IPS-NIHi11 (cell line): Measurements from ENCODE around the gene SMIM36.
"Not testable (repeated sequence)": the region's sequence is repeated elsewhere in the genome, so short reads cannot be mapped to it uniquely, and the experiment has no call there.

Experiments used
- DNase-seq: peaks from one replicate; pipeline ENCODE4 v3.0.0; 2012; ENCODE audit warnings: mixed read lengths, low spot score

Gene SMIM36

DNA sequence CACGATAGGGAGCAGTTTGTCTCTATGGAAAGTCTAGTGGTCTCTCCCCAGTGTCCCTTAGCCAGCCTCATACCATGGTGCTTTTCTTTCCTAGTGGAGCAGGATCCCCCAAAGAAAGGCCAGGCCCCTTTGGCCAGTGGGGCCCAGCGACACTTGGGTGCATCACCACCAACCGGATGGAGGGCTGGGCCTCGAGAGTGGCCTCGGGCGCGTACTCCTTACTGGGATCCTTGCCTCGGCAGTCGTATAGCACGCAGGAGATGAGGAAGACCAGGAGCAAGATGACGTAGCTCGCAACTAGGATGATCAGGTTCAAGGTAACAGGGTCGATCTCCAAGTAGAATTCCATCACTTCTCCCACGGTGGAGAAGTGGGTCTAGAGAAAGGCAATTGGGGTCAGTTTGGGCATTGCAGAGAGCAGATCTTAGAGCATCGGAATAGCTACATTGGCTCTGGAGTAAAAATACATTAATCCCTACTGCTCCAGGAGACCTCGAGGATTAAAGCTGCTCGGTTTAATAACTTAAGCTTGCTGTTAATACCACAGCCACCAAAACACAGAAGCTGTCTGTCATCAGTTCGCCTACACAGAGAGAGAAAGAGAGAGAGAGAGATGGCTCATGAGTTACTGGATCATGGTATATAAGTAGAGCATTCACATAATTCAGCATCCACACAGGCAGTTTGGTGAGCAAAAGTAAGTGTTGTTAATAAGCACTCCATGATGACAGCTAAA lies at the start of gene SMIM36:
SMIM36 (minus strand) TSS at position 467 of the 736 bp plus-strand sequence.
- no peak for DNase-seq

DNA sequence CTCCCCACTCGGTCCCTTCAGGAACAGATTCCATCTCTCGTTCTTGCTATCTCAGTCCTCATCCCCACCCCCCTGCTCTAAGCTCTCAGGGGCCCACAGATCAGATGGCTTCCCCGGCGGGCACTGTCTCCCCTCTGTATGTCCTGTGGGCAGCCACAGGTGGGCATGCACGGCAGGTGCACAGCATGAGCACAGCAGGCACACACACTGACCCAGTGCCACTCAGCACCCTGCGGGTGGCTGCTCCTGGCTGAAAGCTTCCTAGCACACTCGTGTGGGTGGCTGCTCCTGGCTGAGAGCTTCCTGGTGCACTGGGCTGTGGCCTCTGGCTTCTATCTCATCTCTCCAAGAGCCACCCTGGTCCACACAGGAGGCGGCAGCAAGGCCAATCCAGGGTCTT lies 44.5 kb upstream of the SMIM36 start:
- DNase-seq = no peak

DNA sequence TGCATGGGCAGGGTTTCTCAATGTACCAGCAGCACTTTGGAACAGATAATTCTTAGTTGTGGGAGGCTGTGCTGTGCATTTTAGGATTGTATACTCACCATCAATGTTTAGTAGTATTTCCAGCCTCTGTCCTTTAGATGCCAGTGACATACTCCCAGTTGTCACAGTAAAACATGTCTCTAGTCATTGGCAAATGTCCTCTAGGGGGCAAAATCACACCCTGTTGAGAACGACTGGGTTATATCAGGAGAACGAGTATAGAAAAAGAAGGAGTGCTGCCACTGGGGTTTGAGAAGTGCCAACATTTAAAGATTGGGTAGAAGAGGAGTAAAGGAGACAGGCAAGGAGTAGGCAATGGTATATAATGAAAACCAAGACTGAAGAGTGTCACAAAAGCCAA lies 37.9 kb upstream of the SMIM36 start:
- no peak for DNase-seq

DNA sequence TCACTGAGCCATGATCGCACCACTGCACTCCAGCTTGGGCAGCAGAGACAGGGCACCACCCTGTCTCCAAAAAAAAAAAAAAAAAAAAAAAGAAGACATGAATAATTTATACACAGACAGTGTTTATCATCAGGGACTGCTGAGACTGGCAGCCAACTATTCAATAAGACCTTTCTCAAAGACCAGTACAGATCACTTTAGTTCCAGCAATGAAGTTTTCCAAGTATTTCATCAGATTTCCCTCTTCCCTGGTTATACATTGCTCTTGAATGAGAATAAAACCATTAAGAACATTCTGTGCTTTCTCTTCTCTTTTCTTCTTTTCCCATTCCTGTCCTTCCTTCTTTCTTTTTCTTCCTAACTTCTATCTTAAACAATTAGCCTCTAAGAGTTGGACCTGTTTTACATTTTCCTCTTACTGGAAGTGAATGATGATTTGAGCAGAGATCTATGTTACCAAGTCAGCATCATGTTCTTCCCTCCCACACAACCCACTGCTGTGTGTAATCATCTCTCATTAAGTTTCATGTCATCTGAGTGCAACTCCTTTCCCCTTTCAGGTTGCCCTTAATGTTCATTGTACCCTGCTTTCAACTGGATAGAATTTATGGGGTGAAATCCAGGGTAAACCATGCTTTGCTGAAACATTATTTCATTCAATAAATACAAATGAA lies 35.9 kb upstream of the SMIM36 start:
- DNase-seq = no peak

DNA sequence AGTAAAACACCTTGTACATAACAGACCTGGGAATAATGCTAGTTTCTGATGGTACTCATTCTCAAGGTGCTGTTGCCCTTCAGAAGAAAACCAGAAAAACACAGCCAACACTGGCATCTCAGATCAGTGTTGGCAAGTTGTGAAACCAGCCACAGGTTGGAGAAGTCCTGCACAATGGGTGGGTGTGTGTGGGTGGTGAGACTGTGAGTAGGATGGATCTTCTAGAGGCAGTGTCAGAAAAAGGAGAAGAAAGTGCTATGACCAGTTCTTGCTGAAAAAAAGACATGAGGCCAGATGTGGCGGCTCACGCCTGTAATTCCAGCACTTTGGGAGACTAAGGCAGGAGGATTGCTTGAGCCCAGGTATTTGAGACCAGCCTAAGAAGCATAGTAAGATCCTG lies 35.2 kb upstream of the SMIM36 start:
- no peak for DNase-seq

DNA sequence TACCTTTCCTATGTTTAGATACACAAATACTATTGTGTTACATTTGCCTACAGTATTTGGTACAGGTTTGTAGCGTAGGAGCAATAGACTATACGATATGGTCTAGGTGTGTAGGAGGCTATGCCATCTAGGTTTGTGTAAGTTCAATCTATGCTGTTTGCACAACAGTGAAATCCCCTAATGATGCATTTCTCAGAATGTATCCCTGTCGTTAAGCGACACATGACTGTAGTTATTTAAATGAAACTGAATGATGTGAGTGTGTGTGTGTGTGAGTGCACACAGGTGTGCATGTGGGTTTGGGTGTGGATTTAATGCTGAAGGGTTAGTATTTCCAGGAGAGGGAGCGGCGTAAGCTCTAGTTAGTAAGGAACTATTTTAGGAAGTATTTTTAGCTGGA lies 34.6 kb upstream of the SMIM36 start:
- no peak for DNase-seq

DNA sequence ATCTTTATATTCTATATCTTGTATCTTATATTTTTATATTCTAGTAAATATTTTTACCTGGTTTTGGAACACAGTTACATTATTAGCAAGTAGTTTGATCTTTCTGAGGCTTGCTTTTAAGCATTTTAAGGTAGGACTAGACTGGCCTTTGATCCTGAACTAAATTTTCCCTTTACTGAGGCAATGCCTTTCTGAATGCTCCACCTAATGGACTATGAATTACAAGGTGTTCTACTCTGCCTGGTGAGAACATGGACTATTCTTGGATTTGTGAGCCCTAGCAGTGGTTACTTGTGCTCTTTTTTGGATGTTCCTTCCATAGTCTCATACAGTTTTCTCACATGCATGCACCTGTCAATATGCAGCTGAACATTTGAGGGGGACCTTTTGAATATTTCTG lies 32.5 kb upstream of the SMIM36 start:
- no peak for DNase-seq

DNA sequence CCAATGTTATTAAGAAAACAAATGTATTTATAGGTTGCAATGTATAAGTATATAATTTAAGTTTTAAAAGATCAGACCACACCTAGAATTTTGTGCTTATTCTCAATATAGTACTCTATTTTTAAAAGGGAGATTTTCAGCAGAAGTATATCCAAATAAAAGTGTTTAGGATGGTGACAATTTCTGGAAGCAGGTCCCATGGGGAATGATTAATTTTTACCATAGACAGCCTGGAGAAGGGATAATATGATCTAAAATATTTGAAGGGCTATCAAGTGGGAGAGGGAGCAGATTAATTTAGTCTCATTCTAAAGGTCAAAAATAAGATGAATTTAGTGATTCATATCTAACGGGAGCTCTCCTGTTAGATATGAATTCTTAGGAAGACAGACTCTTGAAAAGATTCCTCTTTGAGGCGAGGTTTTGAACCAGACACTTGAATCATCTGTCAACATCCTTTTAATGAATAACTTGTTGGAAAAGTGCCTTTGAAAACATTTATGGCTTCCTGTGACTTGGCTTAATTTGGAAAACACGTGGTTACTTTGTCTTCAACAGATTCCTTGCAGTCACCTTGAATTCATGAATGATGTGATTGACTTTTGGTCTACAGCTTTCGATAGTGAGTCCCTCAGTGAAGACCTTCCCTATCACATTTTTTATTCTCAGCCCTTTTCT lies 29.3 kb upstream of the SMIM36 start:
- no peak for DNase-seq

DNA sequence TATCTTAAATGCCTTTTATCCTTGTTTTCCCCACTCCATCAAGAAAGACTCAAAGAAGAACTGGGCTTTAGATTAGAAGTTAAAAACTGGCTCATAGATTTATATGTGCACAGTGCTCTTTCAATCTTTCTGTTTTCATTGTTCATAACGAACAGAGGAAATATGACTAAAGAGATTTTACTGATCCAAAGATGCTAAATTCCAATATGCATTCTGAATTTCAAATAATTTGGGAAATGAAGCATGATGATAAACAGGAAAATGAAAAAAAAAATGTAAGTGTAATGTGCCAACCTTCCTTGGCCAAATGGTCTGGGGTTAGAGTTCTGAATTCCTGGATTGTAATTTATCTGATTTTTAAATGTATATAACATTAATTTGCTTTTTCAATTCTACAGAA lies 25.0 kb upstream of the SMIM36 start:
- no peak for DNase-seq

DNA sequence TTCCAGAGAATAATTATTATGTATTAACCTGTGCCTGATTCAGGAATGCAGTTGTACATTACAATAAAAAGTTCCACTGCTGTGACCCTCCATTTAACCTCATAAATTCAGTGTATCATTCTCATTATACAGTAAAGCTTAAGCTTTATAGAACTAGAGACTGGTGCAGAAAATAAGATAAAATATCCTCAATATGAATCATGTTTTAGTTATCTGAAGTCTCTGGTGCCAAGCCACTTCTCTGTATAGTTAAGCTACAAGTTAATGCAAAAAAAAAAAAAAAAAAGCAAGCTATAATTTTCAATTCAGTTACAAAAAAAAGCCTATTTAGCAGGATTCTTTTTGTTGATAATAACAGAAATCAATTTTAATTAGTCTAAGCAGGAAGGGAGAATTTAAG lies 22.4 kb upstream of the SMIM36 start:
- DNase-seq = no peak

DNA sequence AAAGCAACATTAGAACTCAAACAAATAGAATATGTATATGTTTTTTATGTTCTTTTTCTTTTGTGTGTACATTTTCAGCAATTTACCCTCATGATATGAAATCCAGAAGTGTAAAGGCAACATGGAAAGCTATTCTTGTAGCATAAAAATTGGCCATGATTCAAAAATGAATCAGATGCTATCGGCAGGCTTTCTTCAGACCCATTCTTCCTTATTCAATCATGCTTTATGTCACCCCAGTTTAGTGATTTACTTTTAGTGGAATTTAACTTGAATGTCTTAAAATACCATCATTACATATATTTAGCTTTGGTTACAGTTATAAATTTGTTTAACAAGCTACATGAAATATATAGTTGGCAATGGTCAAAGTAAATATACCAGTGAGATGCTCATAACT lies 21.4 kb upstream of the SMIM36 start:
- no peak for DNase-seq

DNA sequence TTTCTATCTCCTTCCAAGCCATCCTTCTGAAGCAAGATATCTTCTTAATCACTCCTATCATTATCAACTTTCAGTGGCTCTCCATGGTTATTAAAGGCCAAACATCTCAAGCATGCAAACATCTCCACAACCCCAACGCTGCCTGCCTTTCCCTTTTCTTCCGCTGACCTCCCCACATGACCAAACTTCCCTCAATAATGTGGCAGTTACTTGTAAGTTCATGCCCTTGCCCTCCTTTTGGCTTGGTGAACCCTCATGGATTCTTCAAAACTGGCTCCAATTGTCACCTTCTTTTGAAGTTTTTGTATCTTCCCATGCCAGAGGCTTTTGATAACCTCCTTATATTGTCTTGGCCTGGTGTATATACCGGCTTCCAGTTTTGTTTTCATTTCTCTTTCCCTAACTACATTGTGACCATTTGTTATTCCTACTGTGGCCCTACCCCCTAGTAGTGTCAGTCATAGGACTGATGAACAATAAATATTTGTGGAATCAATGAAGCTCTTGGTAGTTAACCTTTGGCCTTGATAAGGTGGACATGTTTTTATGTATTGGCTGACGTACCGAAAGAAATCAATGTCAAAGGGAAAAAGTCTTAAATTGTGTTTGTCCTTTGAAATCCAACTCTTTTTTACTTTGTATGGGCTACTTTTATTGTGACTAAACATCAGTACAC lies 19.9 kb upstream of the SMIM36 start:
- no peak for DNase-seq

DNA sequence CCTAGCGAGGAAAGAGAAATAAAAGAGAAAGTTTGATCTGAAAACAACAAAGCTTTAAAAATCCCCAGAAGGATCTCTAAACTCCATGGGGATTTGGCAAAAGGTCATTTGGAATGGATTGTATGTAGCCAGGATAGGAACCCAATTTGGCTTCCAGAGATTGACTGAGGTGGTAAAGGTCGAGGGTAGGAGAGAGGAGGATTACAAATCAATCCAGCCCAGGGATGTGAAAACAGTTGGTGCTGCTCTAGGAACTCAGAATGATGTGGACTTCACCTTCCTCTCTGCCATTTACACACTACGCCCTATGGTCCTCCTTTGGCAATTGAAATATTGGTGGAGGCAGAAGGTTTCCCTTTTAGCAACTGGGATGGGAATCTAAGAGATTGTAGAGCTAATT lies 18.8 kb upstream of the SMIM36 start:
- no peak for DNase-seq

DNA sequence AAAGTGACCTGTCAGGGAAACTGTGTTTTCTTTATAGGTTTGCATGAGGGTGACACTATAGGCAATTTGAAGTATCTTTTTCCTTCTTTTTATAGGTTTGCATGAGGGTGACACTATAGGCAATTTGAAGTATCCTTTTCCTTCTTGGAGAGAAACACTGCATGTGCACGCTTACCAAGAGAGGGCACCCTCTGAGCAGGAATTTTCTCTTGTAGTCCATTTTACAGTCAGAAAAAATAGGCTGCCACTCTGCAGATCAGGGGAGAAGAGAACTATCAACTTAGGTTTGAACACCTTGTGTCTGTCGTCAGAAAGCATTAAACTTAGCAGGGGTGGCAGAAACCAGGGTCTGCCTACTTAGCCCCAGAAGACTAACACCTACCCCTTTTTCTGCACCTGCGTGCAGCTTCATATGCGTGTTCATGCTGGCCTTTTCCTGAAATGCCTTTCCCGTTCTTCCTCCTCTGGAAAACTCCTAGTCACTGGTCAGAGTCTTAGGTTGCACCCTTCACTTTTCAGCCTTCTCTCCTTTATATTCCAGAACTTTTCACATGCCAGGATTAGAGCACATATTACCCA lies 16.4 kb upstream of the SMIM36 start:
- DNase-seq = peak; percentile 63

DNA sequence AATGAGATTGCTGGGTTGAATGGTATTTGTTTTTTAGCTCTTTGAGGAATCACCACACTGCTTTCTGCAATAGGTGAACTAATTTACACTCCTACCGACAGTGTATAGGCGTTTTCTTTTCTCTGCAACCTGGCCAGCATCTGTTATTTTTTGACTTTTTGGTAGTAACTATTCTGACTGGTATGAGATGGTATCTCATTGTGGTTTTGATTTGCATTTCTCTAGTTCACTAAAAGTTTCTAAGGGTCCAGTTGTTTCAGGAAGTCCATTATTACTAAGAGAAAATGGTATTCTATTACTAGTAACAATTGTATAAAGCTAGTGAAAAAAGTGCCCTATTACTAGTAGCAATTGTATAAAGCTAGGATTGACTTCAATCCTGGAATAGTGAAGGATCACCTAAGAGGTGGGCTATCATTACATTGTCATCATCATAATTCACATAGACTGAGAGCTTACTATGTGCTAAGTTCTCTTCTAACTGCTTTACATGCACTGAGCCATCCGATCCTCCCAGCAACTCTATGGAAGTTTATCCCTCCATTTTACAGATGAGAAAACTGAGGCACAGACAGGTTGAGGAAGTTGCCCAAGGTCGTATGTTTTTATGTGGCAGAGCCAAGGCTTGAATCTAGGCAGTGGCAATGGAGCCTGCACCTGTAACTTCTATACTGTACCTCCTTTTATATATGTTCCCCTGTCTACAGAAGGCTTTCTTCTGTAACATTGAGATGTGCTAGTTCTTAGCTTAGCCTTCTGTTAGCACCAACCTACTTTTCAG lies 13.4 kb upstream of the SMIM36 start:
- no peak for DNase-seq

DNA sequence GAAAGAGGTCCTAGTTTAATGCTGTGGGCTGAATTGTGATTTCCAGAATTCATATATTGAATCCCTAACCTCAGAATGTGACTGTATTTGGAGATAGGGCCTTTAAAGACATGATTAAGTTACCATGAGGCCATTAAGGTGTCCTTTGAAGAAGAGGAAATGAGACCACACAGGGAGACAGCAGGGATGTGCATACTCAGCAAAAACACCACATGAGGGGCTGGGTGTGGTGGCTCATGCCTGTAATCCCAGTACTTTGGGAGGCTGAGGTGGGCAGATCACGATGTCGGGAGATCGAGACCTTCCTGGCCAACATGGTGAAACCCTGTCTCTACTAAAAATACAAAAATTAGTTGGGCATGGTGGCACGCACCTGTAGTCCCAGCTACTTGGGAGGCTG lies 11.8 kb upstream of the SMIM36 start:
- DNase-seq = not testable (repeated sequence)

DNA sequence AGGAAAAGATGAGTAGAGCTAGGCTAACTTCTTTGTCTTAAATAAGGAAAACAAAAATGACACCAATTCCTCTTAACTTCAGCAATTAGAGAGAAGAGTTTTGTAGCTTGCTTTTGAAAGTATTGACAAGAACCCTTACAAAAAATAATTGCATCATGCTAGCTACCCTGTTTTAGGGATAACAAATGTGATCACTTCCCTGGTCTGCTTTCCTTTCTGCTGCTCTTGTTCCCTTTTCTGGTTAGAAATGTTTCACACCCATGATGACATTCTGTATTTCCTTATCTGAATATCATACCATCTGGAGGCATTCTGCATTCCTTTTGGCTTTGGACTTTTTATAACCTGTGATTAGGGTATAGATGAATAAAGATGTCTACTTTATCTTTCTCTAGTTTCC lies 9.9 kb upstream of the SMIM36 start:
- DNase-seq = no peak

DNA sequence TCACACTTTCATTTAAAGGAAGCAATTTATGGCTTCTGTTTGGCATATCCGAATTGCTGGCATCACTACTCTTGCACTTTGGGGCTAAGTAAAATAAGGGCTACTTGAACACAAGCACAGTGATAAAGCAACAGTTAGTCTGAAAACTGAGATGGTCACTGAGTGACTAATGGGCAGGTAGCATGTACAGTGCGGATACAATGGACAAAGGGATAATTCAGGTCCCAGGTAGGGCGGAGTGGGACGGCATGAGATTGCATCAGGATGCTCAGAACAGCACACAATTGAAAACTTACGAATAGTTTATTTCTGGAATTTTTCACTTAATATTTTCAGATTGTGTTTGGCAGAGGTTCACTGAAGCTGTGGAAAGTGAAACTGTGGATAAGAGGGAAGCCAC lies 9.2 kb upstream of the SMIM36 start:
- DNase-seq = no peak

DNA sequence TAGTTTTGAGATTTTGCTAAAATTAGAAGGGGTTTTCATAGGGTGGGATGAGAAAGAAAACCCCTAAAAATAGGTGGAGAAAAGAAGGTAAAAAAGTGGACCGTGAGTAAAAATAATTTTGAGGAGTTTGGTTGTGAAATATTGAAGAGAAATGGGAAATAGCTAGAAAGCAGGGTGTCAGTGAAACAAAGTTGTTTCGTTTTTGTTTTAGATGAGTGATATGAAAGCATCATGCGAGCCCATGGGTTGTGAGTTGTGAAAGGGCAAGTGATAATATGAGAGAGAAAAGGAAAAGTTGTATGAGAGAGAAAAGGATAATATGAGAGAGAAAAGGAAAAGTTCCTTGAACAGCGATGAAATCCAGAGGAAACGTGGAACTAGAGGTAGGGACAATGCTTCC lies 7.3 kb upstream of the SMIM36 start:
- DNase-seq = no peak

DNA sequence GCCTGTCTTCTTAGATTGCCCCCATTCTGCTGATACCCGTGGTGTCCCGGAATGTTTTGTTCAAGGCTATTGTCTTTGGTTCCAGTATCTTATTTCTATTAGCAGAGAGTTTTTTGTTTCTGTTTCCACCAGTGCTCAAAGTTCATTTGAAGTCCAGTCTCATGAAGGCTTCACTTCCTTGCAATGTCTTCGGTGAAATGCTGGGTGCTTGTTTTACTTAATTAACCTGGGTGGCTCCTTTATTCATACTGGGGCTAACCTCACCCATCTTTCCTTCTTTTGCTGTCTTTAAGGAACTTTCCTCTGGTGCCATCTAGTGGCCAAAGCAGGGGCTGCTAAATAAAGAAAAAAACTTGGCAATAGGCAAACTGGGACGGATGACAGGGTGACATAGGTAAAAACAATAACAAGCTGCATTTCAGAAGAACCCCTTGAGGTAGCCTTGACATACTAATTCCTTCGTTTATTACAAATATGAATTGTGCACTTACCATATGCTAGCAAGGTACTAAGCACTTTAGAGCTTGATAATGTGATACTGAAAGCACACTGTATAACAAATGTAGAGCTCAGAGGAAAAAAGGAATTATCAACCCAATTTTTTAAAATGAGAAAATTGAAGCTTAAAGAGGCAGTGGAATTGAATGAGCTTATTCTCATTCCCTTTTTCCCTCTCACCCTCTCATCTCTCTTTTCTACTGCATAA lies 2.8 kb upstream of the SMIM36 start:
- peak; percentile 57 for DNase-seq

DNA sequence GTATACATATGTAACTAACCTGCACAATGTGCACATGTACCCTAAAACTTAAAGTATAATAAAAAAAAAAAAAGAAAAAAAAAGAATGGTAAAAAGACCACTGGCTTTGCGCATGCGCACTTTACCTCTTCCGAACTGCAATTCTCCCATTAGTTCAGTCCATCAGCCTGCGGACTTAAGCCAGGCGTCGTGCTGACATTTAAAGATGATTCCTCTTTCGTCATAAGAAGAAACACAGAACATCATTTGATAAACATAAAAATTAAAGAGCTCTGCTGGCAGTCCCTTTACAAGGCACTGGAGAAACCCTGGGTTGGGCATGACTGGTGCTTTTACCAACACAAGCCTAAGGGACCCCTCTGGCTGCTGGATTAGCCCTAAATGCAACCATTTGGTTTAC lies 3.6 kb downstream of the SMIM36 start:
- DNase-seq = not testable (repeated sequence)
